GM21717 (cell line): ENCODE measurements around the gene SNX11.

Experiments
- ATAC-seq: cut with Tn5 transposase; IDR thresholded peaks from one replicate; pipeline ENCODE4 v1.9.1; 2021; ENCODE audit warnings: mild to moderate bottlenecking, moderate library complexity; ENCODE audit not compliant: unreplicated experiment

Gene SNX11

GRCh38 chr17:48129981-48130380 lies 22.4 kb downstream of the SNX11 start:
- ATAC-seq, result no peak

DNA sequence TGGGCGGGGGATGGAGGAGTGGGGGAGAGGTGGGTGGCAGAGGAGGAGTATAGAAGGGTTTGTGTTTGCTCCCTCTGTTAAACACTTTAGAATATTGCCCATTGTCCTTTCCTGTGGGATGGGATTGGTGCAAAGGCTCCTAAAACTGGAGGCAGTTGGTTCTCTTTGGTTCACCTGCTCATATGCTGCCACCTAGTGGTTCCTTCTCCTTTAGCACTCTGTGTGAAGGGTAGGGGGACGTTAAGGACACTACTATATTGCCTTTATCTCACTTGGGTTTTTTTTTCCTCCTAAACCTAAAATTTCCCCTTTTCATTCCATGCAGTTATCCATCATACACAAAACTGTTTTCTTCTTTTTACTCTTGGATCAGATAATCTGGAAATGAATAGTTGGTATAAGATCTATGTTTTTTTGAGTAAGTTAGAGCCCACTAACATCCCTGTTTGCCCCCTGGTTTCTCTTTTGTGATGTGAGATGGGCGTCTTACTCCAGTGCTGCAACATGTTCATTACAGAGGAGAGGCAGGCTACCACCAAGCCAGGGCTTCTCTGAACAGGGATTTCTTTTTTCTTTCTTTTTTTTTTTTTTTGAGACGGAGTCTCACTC lies 23.8 kb downstream of the SNX11 start:
- ATAC-seq, result no peak

DNA sequence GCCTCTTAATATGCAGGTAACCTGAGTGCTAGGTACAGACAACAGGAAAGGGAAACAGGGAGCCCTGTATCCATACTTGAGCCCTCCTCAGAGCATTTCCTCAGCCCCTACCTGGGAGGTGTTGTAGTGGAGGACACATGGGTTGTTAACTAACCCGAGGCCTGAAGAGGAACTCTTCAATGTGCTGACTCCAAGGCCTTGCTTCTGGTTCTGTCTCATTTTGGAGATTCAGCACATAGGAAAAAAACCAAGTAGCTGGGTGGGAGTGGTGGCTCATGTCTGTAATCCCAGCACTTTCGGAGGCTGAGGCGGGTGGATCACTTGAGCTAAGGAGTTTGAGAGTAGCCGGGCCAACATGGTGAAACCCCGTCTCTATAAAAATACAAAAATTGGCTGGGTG lies 24.8 kb downstream of the SNX11 start:
- ATAC-seq, result no peak

DNA sequence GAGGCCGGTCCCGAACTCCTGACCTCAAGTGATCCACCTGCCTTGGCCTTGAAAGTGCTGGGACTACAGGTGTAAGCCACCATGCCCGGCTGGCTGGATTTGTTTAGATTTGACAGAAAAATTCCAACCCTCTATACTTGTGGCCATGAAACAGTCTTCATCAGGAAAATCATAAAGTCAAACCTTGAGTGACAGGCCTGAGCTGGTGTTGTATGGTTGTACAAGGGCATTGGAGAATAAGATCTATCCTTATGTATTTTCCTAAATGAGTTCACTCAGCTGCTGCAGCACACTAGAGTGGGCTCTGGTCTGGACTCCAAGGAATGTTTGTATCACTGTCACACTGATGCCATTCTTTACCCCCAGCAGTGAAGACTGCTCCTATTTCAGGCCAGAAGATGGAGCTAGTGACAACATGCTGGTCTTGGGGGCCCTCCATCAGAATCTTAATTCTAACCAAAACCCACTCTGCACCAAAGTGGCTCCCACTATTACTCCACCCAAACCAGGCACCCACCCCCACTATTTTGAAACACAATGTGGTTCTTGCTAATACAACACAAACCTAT lies 27.4 kb downstream of the SNX11 start:
- ATAC-seq, result no peak

GRCh38 chr17:48137656-48138055 lies 30.1 kb downstream of the SNX11 start:
- ATAC-seq, result no peak

DNA sequence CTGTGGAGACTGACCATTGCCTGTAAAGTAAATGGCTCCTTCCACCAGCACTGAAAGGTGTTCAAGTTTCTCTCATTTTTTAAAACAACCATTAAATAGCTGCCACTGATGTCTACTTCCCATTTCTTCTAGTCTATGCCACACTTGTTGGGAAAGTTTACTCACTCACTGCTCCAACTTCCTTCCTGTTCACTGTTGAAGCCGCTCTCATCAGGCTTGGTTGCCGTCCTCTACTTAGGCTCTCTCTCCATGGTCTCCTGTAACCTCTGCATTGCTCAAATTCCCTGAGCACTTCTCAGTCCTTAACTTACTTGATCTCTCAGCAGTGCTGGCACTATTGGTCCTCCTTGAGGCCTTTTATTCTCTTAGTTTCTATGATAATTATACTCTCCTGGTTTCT lies 32.4 kb downstream of the SNX11 start:
- ATAC-seq, result no peak

- no peak for ATAC-seq
Measured at GRCh38 chr17:48143629-48144028, 36.1 kb downstream of the SNX11 start.

- ATAC-seq, result no peak
Measured at GRCh38 chr17:48144231-48144630, 36.7 kb downstream of the SNX11 start.

GRCh38 chr17:48144976-48145798 lies 37.6 kb downstream of the SNX11 start:
- no peak for ATAC-seq

- no peak for ATAC-seq
Measured at GRCh38 chr17:48148029-48148770, 40.6 kb downstream of the SNX11 start.

- no peak for ATAC-seq
Measured at GRCh38 chr17:48148854-48149786, 41.6 kb downstream of the SNX11 start.

- no peak for ATAC-seq
Measured at GRCh38 chr17:48149787-48150463, 42.4 kb downstream of the SNX11 start.

GRCh38 chr17:48150597-48151001 lies 43.0 kb downstream of the SNX11 start:
- no peak for ATAC-seq

DNA sequence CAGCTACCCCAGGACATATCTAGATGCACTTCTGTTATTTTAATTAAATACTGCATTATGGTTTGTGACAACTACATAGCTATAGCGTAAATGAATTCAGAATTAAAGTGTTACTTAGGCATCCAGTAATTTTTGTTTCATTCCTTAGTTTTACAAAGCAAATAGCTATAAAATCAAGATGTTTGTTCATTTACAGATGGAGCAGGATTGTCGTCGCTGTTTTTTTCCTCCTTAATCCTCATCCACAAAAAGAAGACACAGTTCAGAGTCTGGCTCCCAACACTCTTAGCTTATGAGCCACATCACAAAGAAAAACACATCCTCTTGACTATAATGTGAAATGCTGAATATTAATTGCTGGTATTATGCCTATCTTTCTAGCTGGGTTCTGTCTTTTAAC lies 43.7 kb downstream of the SNX11 start:
- ATAC-seq, result no peak

DNA sequence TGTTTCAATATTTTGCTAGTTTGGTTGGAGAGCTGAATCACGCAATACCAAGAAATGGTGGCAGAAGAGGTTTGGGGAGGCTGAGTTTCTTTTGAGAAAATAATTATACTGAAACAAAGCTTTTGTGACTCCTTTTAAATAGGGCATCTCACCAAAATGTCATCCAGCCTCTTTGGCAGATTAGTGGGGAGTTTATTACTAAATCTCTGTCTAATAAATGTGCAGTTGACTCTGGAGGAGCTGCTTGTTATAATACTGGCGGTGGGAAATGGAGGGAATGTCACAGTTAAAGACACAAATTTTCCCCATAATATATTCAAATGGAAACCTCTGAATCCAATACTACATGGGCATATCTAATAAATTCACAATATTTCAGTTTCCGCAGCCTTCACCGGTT lies 44.7 kb downstream of the SNX11 start:
- no peak for ATAC-seq

- ATAC-seq, result no peak
Measured at GRCh38 chr17:48153691-48154358, 46.3 kb downstream of the SNX11 start.

DNA sequence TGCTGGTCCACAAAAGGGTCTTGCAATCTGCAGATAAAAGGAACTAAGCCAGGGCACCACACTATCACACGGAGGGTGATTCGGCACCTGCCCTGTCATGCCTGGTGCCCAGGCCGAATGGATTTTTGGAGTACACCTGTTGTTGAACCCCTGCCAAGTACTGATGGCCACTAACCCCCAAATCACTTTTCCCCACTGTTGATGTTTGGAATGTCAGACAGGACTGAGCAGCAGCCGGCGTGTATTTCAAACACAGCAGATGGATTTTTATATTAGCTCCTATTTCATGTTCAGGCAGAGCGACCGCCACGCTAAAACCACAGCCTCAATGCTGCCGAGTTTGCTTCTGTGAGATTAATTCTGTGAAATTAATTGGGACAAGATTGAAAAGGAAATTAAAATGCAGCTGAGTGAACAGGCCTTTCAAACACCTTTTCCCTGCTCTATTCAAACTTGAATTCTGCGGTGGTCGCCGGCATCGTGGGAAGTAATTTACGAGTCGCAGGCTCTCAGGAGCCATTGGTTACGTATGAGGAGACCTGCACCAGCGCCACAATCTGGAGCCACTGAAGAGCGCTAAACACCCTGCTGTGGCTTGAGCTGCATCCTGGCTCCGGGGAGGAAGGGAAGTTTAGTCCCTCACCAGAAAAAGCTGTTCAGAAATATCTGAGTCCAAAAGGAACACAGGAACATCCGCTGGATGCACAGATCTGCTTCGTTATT lies 48.5 kb downstream of the SNX11 start:
- no peak for ATAC-seq

- ATAC-seq, result no peak
Measured at GRCh38 chr17:48159232-48159631, 51.7 kb downstream of the SNX11 start.
